SU-DHL-6 (cell line): ENCODE results near the gene MAST2.

Source experiments
- EZH2phosphoT487 ChIP-seq: fragments of 200-600 bp; sonication (generic), shearing (Covaris generic); conservative IDR thresholded peaks from 2 replicates; pipeline ENCODE4 v1.6.1; 2018; ENCODE audit warnings: mild to moderate bottlenecking, antibody characterized with exemption, low read length, moderate library complexity, mixed read lengths
- TF ChIP-seq, protein P1 (sequence below): fragments of 200-600 bp; sonication (generic); IDR thresholded peaks from one replicate; pipeline ENCODE4 v1.5.1; 2017; ENCODE audit warnings: antibody characterized with exemption, mild to moderate bottlenecking, low read length, moderate library complexity; ENCODE audit not compliant: insufficient read depth, poor library complexity, severe bottlenecking

DNA sequence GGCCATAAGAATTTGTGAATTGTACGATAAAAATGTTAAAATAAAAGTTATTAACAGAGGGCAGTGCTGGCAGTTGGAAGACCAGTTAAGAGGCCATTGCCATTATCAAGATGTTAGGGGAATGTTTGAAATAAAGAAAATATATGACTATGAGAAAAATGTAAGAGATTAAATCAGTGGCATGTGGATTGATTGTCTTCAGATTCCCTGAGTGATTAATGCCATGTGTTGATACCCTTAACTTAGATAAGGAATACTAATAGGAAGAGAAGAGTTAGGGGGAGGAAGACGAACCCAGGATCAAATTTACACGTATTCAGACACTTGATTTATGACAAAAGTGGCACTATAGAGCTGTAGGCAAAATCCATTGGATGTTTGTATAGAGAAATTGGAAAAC is 173.2 kb downstream of the MAST2 start:
- TF ChIP-seq, protein P1, sequence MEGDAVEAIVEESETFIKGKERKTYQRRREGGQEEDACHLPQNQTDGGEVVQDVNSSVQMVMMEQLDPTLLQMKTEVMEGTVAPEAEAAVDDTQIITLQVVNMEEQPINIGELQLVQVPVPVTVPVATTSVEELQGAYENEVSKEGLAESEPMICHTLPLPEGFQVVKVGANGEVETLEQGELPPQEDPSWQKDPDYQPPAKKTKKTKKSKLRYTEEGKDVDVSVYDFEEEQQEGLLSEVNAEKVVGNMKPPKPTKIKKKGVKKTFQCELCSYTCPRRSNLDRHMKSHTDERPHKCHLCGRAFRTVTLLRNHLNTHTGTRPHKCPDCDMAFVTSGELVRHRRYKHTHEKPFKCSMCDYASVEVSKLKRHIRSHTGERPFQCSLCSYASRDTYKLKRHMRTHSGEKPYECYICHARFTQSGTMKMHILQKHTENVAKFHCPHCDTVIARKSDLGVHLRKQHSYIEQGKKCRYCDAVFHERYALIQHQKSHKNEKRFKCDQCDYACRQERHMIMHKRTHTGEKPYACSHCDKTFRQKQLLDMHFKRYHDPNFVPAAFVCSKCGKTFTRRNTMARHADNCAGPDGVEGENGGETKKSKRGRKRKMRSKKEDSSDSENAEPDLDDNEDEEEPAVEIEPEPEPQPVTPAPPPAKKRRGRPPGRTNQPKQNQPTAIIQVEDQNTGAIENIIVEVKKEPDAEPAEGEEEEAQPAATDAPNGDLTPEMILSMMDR = no peak
- TF ChIP-seq EZH2phosphoT487 = no peak
